Skeletal muscle satellite cell (primary cell): ENCODE measurements around the gene MAP3K5.
"Not testable (repeated sequence)": the region's sequence is repeated elsewhere in the genome, so short reads cannot be mapped to it uniquely, and the experiment has no call there.

Experiments
- H3K27me3 ChIP-seq: 2 replicates; pipeline ENCODE4 v1.7.0; 2013; ENCODE audit warnings: low read length; ENCODE audit not compliant: control insufficient read depth, insufficient read depth
- H3K36me3 ChIP-seq: 2 replicates; pipeline ENCODE4 v1.7.0; 2013; ENCODE audit warnings: mild to moderate bottlenecking, control low read depth, low read length; ENCODE audit not compliant: insufficient read depth
- H3K4me1 ChIP-seq: 2 replicates; pipeline ENCODE4 v1.7.0; 2013; ENCODE audit warnings: low read length; ENCODE audit not compliant: control insufficient read depth, insufficient read depth
- H3K4me2 ChIP-seq: 2 replicates; pipeline ENCODE4 v1.7.0; 2013; ENCODE audit warnings: mild to moderate bottlenecking, low read length
- H3K4me3 ChIP-seq: 2 replicates; pipeline ENCODE4 v1.7.0; 2013; ENCODE audit warnings: low read length
- H3K9ac ChIP-seq: 2 replicates; pipeline ENCODE4 v1.7.0; 2013; ENCODE audit warnings: mild to moderate bottlenecking, low read depth, low read length, moderate library complexity
- H3K9me3 ChIP-seq: replicated peaks from 2 replicates; pipeline ENCODE4 v1.7.0; 2013; ENCODE audit warnings: mild to moderate bottlenecking, control low read depth, low read length

Gene MAP3K5

GRCh38 chr6:136712642-136713041 is 79.6 kb downstream of the MAP3K5 start:
- peaks cover 15% of the 10 kb centered on the region for H3K4me1 ChIP-seq
- not testable (repeated sequence) for H3K36me3 ChIP-seq, H3K9me3 ChIP-seq, H3K27me3 ChIP-seq, H3K9ac ChIP-seq, H3K4me3 ChIP-seq, H3K4me2 ChIP-seq

DNA sequence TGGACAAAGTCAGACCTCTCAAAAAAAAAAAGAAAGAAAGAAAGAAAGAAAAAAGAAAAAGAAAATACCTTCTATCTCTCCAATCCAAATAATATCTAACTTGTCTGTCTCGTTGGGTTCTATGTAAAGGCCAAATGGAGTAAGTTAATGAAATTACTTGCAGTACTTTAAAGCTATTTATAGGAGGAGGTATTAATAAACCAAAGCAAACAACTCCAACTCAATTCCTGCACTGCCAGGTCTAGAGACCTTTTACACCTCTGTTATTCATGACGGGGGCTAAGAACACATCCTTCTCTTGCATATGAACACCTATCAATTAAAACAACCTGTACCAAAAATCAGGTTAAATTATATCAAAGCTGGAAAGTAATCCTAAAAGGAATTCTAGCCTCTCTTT is 80.6 kb downstream of the MAP3K5 start:
- H3K9me3 ChIP-seq, result no peaks in the 10 kb centered on the region
- H3K4me2 ChIP-seq, result no peak overlapping the region
- H3K4me3 ChIP-seq, result no peak overlapping the region
- peaks cover 6% of the 10 kb centered on the region for H3K4me1 ChIP-seq
- H3K27me3 ChIP-seq, result no peaks in the 10 kb centered on the region
- H3K36me3 ChIP-seq, result peaks cover 5% of the 10 kb centered on the region
- H3K9ac ChIP-seq, result no peak overlapping the region

GRCh38 chr6:136710877-136711552 is 81.3 kb downstream of the MAP3K5 start:
- H3K4me1 ChIP-seq, result no peaks in the 10 kb centered on the region
- H3K4me3 ChIP-seq, result no peak overlapping the region
- H3K27me3 ChIP-seq, result no peaks in the 10 kb centered on the region
- H3K4me2 ChIP-seq, result no peak overlapping the region
- H3K36me3 ChIP-seq, result peaks cover 5% of the 10 kb centered on the region
- H3K9ac ChIP-seq, result no peak overlapping the region
- H3K9me3 ChIP-seq, result no peaks in the 10 kb centered on the region

DNA sequence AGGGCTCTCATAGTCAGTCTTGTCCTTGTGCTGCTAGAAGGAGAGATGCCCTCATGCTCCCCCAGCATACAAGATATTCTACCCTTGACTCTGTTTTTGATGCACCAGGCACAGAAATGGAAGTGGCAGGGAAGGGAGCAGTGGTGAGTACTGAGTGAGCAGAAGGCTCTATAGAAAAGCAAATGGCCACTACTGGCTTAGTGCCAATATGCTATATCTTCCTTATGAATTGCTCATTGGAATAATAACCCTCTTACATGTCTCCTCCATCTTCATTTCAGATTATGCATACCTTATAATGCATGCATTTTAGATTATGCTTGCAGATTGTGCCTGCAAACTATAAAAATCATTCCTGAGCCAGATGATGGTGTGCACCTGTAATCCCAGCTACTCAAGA is 82.8 kb downstream of the MAP3K5 start:
- H3K27me3 ChIP-seq, result no peaks in the 10 kb centered on the region
- H3K9me3 ChIP-seq, result no peaks in the 10 kb centered on the region
- H3K4me3 ChIP-seq, result no peak overlapping the region
- no peaks in the 10 kb centered on the region for H3K4me1 ChIP-seq
- H3K9ac ChIP-seq, result no peak overlapping the region
- H3K4me2 ChIP-seq, result no peak overlapping the region
- H3K36me3 ChIP-seq, result peaks cover 5% of the 10 kb centered on the region

DNA sequence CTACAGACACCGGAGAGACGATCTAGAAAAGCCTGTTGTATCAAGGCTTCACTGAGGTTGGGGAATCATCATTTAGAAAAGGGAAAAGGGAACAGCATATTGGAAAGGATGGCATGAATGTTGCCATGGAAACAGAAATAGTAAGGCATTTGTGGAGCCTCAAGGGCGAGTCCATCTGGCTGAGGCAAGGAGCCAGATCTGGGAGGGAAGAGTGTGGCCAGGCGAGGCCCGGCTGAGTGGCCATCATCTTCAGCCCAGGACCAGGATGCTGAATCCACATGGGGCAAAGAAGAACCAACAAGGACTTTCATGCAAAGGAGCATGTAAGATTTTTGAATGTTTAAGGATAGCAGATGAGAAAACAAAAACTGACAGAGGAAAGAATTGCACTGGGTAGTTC is 85.8 kb downstream of the MAP3K5 start:
- H3K36me3 ChIP-seq, result no peaks in the 10 kb centered on the region
- H3K9me3 ChIP-seq, result no peaks in the 10 kb centered on the region
- no peak overlapping the region for H3K9ac ChIP-seq
- no peaks in the 10 kb centered on the region for H3K4me1 ChIP-seq
- H3K4me3 ChIP-seq, result no peak overlapping the region
- H3K4me2 ChIP-seq, result no peak overlapping the region
- no peaks in the 10 kb centered on the region for H3K27me3 ChIP-seq

- H3K9ac ChIP-seq, result no peak overlapping the region
- H3K4me1 ChIP-seq, result peaks cover 6% of the 10 kb centered on the region
- no peak overlapping the region for H3K4me3 ChIP-seq
- no peaks in the 10 kb centered on the region for H3K9me3 ChIP-seq
- no peak overlapping the region for H3K4me2 ChIP-seq
- no peaks in the 10 kb centered on the region for H3K36me3 ChIP-seq
- no peaks in the 10 kb centered on the region for H3K27me3 ChIP-seq
These were observed 88.9 kb downstream of the MAP3K5 start for GRCh38 chr6:136703331-136703865.

- Histone ChIP-seq H3K4me3 (no peak overlapping the region), H3K9ac (no peak overlapping the region), H3K36me3 (no peaks in the 10 kb centered on the region), H3K27me3 (no peaks in the 10 kb centered on the region), H3K9me3 (no peaks in the 10 kb centered on the region), H3K4me2 (no peak overlapping the region), H3K4me1 (peaks cover 6% of the 10 kb centered on the region)
These were observed 91.2 kb downstream of the MAP3K5 start for GRCh38 chr6:136701045-136701444.

- no peak overlapping the region for H3K4me2 ChIP-seq
- no peaks in the 10 kb centered on the region for H3K27me3 ChIP-seq
- H3K4me3 ChIP-seq, result no peak overlapping the region
- no peaks in the 10 kb centered on the region for H3K9me3 ChIP-seq
- peaks cover 8% of the 10 kb centered on the region for H3K36me3 ChIP-seq
- no peak overlapping the region for H3K9ac ChIP-seq
- peaks cover 6% of the 10 kb centered on the region for H3K4me1 ChIP-seq
These were observed 92.9 kb downstream of the MAP3K5 start for GRCh38 chr6:136699358-136699757.

GRCh38 chr6:136696783-136697364 is 95.4 kb downstream of the MAP3K5 start:
- H3K36me3 ChIP-seq, result peaks cover 12% of the 10 kb centered on the region
- no peak overlapping the region for H3K4me2 ChIP-seq
- peaks cover 6% of the 10 kb centered on the region for H3K4me1 ChIP-seq
- H3K27me3 ChIP-seq, result no peaks in the 10 kb centered on the region
- H3K9me3 ChIP-seq, result no peaks in the 10 kb centered on the region
- no peak overlapping the region for H3K4me3 ChIP-seq
- H3K9ac ChIP-seq, result no peak overlapping the region

DNA sequence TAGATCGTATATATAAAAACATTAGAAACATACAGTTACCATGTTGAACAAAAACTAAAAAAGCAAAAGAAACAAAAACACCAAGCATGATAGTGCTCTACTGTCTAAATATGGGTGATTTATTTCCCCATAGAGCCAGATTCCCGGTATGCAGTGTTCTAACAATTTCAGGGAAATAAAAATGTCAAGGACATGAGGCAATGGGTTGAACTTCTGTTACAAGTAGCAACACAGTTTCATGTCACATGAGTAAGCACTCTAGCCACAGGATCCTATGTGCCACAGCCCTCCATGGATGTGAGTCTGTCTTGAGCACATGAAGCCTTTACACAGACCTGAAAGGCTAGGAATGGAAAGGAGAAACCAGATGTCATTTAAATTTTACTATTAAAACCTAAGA is 96.0 kb downstream of the MAP3K5 start:
- H3K4me1 ChIP-seq, result peaks cover 6% of the 10 kb centered on the region
- H3K9me3 ChIP-seq, result no peaks in the 10 kb centered on the region
- H3K27me3 ChIP-seq, result no peaks in the 10 kb centered on the region
- no peak overlapping the region for H3K4me3 ChIP-seq
- H3K4me2 ChIP-seq, result no peak overlapping the region
- H3K36me3 ChIP-seq, result peaks cover 12% of the 10 kb centered on the region
- no peak overlapping the region for H3K9ac ChIP-seq

DNA sequence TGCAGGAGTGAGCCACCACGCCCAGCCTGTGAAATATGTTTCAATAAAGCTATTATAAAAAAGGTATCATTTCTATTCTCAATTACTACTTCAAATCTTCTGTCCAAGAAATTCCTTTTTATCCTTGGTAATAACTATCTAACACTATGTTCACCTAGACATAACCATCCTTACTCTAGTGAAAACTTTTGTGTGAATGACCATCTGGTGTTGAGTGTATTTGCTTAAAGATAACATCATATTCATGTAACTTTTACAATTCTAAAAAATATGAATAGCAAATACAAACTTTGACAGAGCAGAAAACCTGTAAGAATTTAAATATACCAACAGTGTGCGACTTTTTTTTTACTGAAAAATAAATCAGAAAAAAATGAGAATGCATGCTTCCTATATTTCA is 96.9 kb downstream of the MAP3K5 start:
- H3K4me2 ChIP-seq, result no peak overlapping the region
- H3K36me3 ChIP-seq, result peaks cover 12% of the 10 kb centered on the region
- no peaks in the 10 kb centered on the region for H3K27me3 ChIP-seq
- no peak overlapping the region for H3K9ac ChIP-seq
- H3K4me1 ChIP-seq, result peaks cover 5% of the 10 kb centered on the region
- no peaks in the 10 kb centered on the region for H3K9me3 ChIP-seq
- no peak overlapping the region for H3K4me3 ChIP-seq

DNA sequence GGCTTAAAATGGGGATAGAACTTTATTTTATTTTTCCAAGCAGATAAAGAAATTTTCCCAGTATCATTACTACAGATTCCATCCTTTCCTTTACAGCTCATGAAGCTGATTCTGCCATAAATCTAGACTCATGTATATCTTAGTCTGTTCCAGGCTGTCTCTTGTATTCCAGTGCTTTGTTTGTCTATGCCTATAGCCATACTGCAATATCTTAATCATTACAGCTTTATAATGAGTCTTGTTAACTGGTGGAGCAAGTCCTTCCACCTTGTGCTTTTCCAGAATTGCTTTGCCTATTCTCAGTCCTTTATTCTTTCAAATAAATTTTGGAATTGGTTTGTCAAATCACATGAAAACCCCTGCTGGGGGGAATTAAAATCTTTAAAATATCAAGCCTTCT is 99.2 kb downstream of the MAP3K5 start:
- H3K27me3 ChIP-seq, result no peaks in the 10 kb centered on the region
- no peaks in the 10 kb centered on the region for H3K9me3 ChIP-seq
- no peak overlapping the region for H3K9ac ChIP-seq
- peaks cover 16% of the 10 kb centered on the region for H3K36me3 ChIP-seq
- no peaks in the 10 kb centered on the region for H3K4me1 ChIP-seq
- H3K4me2 ChIP-seq, result no peak overlapping the region
- no peak overlapping the region for H3K4me3 ChIP-seq
